IMR-90 (cell line): ENCODE results near the gene FAM98B. TPM values are rescaled to one million over a fixed set of nuclear protein-coding genes. Genes with fewer than 3 reads are reported as not detected.
A peak's percentile ranks its signal among the peaks of the same experiment; 100 is the strongest.

Source experiments
- ATAC-seq: fragments of 200-7000 bp; cut with Tn5 transposase; 2 replicates; pipeline ENCODE4 v1.9.1; 2020; ENCODE audit warnings: low read depth, mild to moderate bottlenecking, moderate library complexity
- BruUV-seq: library from RNA; stranded (reverse); fragments of 400-500 nt; replicated peaks from 2 replicates; lab custom pipeline; 2021; lab: Mats Ljungman, UMichigan
- CTCF ChIA-PET: fragments of 300-600 bp; formaldehyde crosslinking; extraction: SDS; loops from one replicate; lab custom pipeline; 2021; ENCODE audit warnings: antibody characterized with exemption; lab: Yijun Ruan, JAX
- POLR2A ChIA-PET: fragments of 300-600 bp; sonication (Branson Sonifier 250); formaldehyde crosslinking; loops from one replicate; lab custom pipeline; 2022; ENCODE audit warnings: antibody characterized with exemption; ENCODE audit not compliant: unreplicated experiment; lab: Charles Lee
- DNase-seq: peaks from one replicate; pipeline ENCODE4 v3.0.0; 2013
- H2AFZ ChIP-seq: replicated peaks from 2 replicates; pipeline ENCODE3; 2013; ENCODE audit warnings: low read length, mild to moderate bottlenecking; ENCODE audit not compliant: poor library complexity
- H2AK5ac ChIP-seq: 2 replicates; pipeline ENCODE4 v1.6.1; 2013; ENCODE audit warnings: low read depth, low read length, inconsistent platforms
- H2AK9ac ChIP-seq: replicated peaks from 2 replicates; pipeline ENCODE3; 2013; ENCODE audit warnings: mild to moderate bottlenecking, low read depth, low read length, moderate library complexity; ENCODE audit not compliant: poor library complexity
- H2BK120ac ChIP-seq: 2 replicates; pipeline ENCODE4 v1.6.1; 2013; ENCODE audit warnings: low read depth, low read length, inconsistent platforms
- H2BK15ac ChIP-seq: 3 replicates; pipeline ENCODE4 v1.6.1; 2013; ENCODE audit warnings: low read depth, low read length, inconsistent platforms
- H2BK20ac ChIP-seq: 2 replicates; pipeline ENCODE4 v1.6.1; 2013; ENCODE audit warnings: low read depth, mild to moderate bottlenecking, inconsistent platforms, low read length, moderate library complexity
- H2BK5ac ChIP-seq: 2 replicates; pipeline ENCODE4 v1.6.1; 2013; ENCODE audit warnings: mild to moderate bottlenecking, low read depth, low read length, inconsistent platforms; ENCODE audit not compliant: poor library complexity, severe bottlenecking
- H3K14ac ChIP-seq: replicated peaks from 2 replicates; pipeline ENCODE4 v1.6.1; 2013; ENCODE audit warnings: low read depth, low read length, inconsistent platforms
- H3K18ac ChIP-seq: 2 replicates; pipeline ENCODE4 v1.6.1; 2013; ENCODE audit warnings: low read depth, low read length, control low read depth
- H3K23ac ChIP-seq: 2 replicates; pipeline ENCODE4 v1.6.1; 2013; ENCODE audit warnings: low read depth, low read length, inconsistent platforms
- H3K27ac ChIP-seq: 2 replicates; pipeline ENCODE4 v1.5.1; 2013; ENCODE audit warnings: mild to moderate bottlenecking, control low read depth, low read length; ENCODE audit not compliant: insufficient read depth
- H3K27me3 ChIP-seq: 2 replicates; pipeline ENCODE4 v1.6.1; 2013; ENCODE audit warnings: low read length; ENCODE audit not compliant: control insufficient read depth, insufficient read depth
- H3K36me3 ChIP-seq: 2 replicates; pipeline ENCODE4 v1.6.1; 2013; ENCODE audit warnings: low read length, mixed read lengths; ENCODE audit not compliant: control insufficient read depth, insufficient read depth
- H3K4ac ChIP-seq: 2 replicates; pipeline ENCODE4 v1.6.1; 2013; ENCODE audit warnings: low read depth, low read length, inconsistent platforms
- H3K4me1 ChIP-seq: 2 replicates; pipeline ENCODE4 v1.6.1; 2013; ENCODE audit warnings: low read length, mixed read lengths; ENCODE audit not compliant: control insufficient read depth, insufficient read depth
- H3K4me2 ChIP-seq: 2 replicates; pipeline ENCODE4 v1.6.1; 2013; ENCODE audit warnings: low read depth, mild to moderate bottlenecking, control low read depth, low read length, moderate library complexity
- H3K4me3 ChIP-seq: 2 replicates; pipeline ENCODE4 v1.5.1; 2013; ENCODE audit warnings: low read depth, mild to moderate bottlenecking, control low read depth, low read length, moderate library complexity; ENCODE audit not compliant: insufficient read depth
- H3K56ac ChIP-seq: 2 replicates; pipeline ENCODE4 v1.6.1; 2013; ENCODE audit warnings: low read length, inconsistent platforms; ENCODE audit not compliant: insufficient read depth; ENCODE audit errors: extremely low read depth
- H3K79me1 ChIP-seq, 2 experiments: 2 replicates each; pipeline ENCODE4 v1.6.1; 2013; ENCODE audit warnings: low read length in 2 of 2, inconsistent platforms in 1 of 2, low read depth in 1 of 2
- H3K9ac ChIP-seq: 2 replicates; pipeline ENCODE4 v1.6.1; 2013; ENCODE audit warnings: low read depth, low read length, control low read depth
- H3K9me1 ChIP-seq: 2 replicates; pipeline ENCODE4 v1.6.1; 2013; ENCODE audit warnings: low read length, inconsistent platforms; ENCODE audit not compliant: insufficient read depth
- H3K9me3 ChIP-seq: 2 replicates; pipeline ENCODE4 v1.6.1; 2013; ENCODE audit warnings: low read length; ENCODE audit not compliant: control insufficient read depth, insufficient read depth
- H4K20me1 ChIP-seq: 2 replicates; pipeline ENCODE4 v1.6.1; 2013; ENCODE audit warnings: low read length, inconsistent platforms; ENCODE audit not compliant: insufficient read depth
- H4K5ac ChIP-seq: 2 replicates; pipeline ENCODE4 v1.6.1; 2013; ENCODE audit warnings: mild to moderate bottlenecking, low read depth, low read length, control low read depth
- H4K8ac ChIP-seq, 2 experiments: 2 replicates each; pipeline ENCODE4 v1.6.1; 2013; ENCODE audit warnings: low read depth in 2 of 2, low read length in 2 of 2, control low read depth in 1 of 2, inconsistent platforms in 1 of 2
- H4K91ac ChIP-seq: 2 replicates; pipeline ENCODE4 v1.6.1; 2013; ENCODE audit warnings: low read depth, low read length, inconsistent platforms; ENCODE audit not compliant: insufficient read depth
- MAFK ChIP-seq: IDR thresholded peaks from 2 replicates; pipeline ENCODE4 v1.6.1; 2012; ENCODE audit warnings: low read depth, low read length, improper control_type of control experiment
- RAD21 ChIP-seq: IDR thresholded peaks from 2 replicates; pipeline ENCODE4 v1.6.1; 2012; ENCODE audit warnings: low read length, improper control_type of control experiment
- RCOR1 ChIP-seq: IDR thresholded peaks from 2 replicates; pipeline ENCODE4 v1.6.1; 2012; ENCODE audit warnings: mild to moderate bottlenecking, low read length, improper control_type of control experiment; ENCODE audit not compliant: insufficient replicate concordance
- WGBS, 2 experiments: methylation state at CpG; one replicate each; pipeline versions ENCODE4 v1.1.5 to v1.1.7; 2013; ENCODE audit warnings: missing lambda C conversion rate in 2 of 2; ENCODE audit not compliant: insufficient read length in 1 of 2; ENCODE audit errors: extremely low coverage in 2 of 2; 5-methylcytosine and 5-hydroxymethylcytosine counted together
- dilution Hi-C: fragments of 300-500 bp; cut with HindIII; formaldehyde crosslinking; loops from one replicate; pipeline ENCODE4 v1.14.3; 2018; ENCODE audit warnings: low sequenced_read_pairs; ENCODE audit not compliant: unreplicated experiment
- in situ Hi-C: fragments of 300-500 bp; cut with MboI; formaldehyde crosslinking; loops from 3 replicates; pipeline ENCODE4 v1.14.3; 2019; ENCODE audit warnings: low sequenced_read_pairs, inconsistent platforms, mixed read lengths
- intact Hi-C: fragments of 100-400 bp; cut with micrococcal nuclease; formaldehyde crosslinking; loops from 2 replicates; pipeline ENCODE4 v1.10.0; 2022
- polyA plus RNA-seq, 3 experiments: library from polyadenylated mRNA; depleted of rRNA; stranded (reverse); fragments of >200 nt; gene quantifications; 2 replicates each; pipeline ENCODE4 v1.2.3, GENCODE V29; 2012; ENCODE audit warnings: low replicate concordance in 1 of 3
- total RNA-seq: library from RNA; depleted of rRNA; stranded (reverse); fragments of >200 nt; gene quantifications from 2 replicates; pipeline ENCODE4 v1.2.3, GENCODE V29; 2012

FAM98B gene
- total and polyA plus RNA-seq, 2 of the 4 experiments (the other 2 are of a cell fraction) = 2.7 to 12.2 TPM

- no peak overlapping the region for H3K4me2 ChIP-seq
- H3K9me1 ChIP-seq = no peaks in the 10 kb centered on the region
- TF ChIP-seq MAFK (no peak), RAD21 (no peak), RCOR1 (no peak)
- no peaks in the 10 kb centered on the region for H3K79me1 ChIP-seq
- no peak overlapping the region for H3K14ac ChIP-seq
- peak overlapping the region; percentile 67 for H2AFZ ChIP-seq
- no peak overlapping the region for H3K4ac ChIP-seq
- dilution Hi-C loops (no loop called here), in situ Hi-C loops (no loop called here), intact Hi-C loops (no loop called here)
- H2BK120ac ChIP-seq = no peak overlapping the region
- H3K9me3 ChIP-seq = no peaks in the 10 kb centered on the region
- no peak overlapping the region for H3K4me3 ChIP-seq
- no peaks in the 10 kb centered on the region for H3K27me3 ChIP-seq
- no peak for DNase-seq
- ChIA-PET CTCF (no interaction called here), POLR2A (no interaction called here)
- no peaks in the 10 kb centered on the region for H3K36me3 ChIP-seq
- H3K56ac ChIP-seq = no peak overlapping the region
- no peak overlapping the region; the same call in 1 of the 2 replicates for H4K91ac ChIP-seq
- peaks cover 14% of the 10 kb centered on the region for H3K4me1 ChIP-seq
- no peak overlapping the region for H2BK15ac ChIP-seq
- no peak overlapping the region for H4K5ac ChIP-seq
- peak overlapping the region; percentile 19; the same call in 1 of the 2 replicates for H3K23ac ChIP-seq
- H3K27ac ChIP-seq = no peak overlapping the region
- no peak for ATAC-seq
- no peak overlapping the region for H2BK5ac ChIP-seq
- no peak overlapping the region for H3K18ac ChIP-seq
- H2AK5ac ChIP-seq = no peak overlapping the region
- BruUV-seq = no TSS peak
- H4K20me1 ChIP-seq = no peaks in the 10 kb centered on the region
- H4K8ac ChIP-seq = no peak overlapping the region
- no peak overlapping the region for H2BK20ac ChIP-seq
- WGBS, 2 experiments = 40% methylated on average over 1 of the region's 5 CpGs; no CpG with 5 or more reads in 1 of the 2 experiments
- no peak overlapping the region for H2AK9ac ChIP-seq
- no peak overlapping the region for H3K9ac ChIP-seq
These were observed 67.4 kb downstream of the FAM98B start for GRCh38 chr15:38521316-38521715.
